GM12891 (cell line): Measurements from ENCODE around the gene VPS18.

ENCODE experiments used
- DNase-seq: peaks from one replicate; pipeline ENCODE4 v3.0.0; 2011; ENCODE audit warnings: low spot score; ENCODE audit not compliant: insufficient read length
- FAIRE-seq: peaks from 2 replicates; lab custom pipeline; 2011; peaks lifted over from hg19 to GRCh38; lab: Jason Lieb, UNC
- PAX5 ChIP-seq: IDR thresholded peaks from 2 replicates; pipeline ENCODE4 v1.6.1; 2011; ENCODE audit warnings: low read length, moderate library complexity, mild to moderate bottlenecking; ENCODE audit not compliant: insufficient read depth, severe bottlenecking
- POLR2A ChIP-seq: IDR thresholded peaks from 2 replicates; pipeline ENCODE4 v1.6.1; 2011; ENCODE audit warnings: low read depth, low read length, control low read depth
- POLR2AphosphoS5 ChIP-seq: IDR thresholded peaks from 2 replicates; pipeline ENCODE4 v1.6.1; 2011; ENCODE audit warnings: low read depth, low read length, control low read depth
- POU2F2 ChIP-seq: IDR thresholded peaks from 2 replicates; pipeline ENCODE4 v1.6.1; 2011; ENCODE audit warnings: low read depth, mild to moderate bottlenecking, control low read depth, low read length, moderate library complexity
- SPI1 ChIP-seq: IDR thresholded peaks from 2 replicates; pipeline ENCODE4 v1.6.1; 2011; ENCODE audit warnings: low read depth, low read length, control low read depth
- TAF1 ChIP-seq: IDR thresholded peaks from 2 replicates; pipeline ENCODE4 v1.6.1; 2011; ENCODE audit warnings: low read depth, low read length, control low read depth

VPS18 gene

GRCh38 chr15:40878785-40879184 is 15.5 kb upstream of the VPS18 start:
- peak; percentile 51 for DNase-seq
- TF ChIP-seq SPI1 (peak; percentile 42; the same call in 1 of the 2 replicates), PAX5 (no peak)
- FAIRE-seq, result peak; percentile 82

- FAIRE-seq (no peak), DNase-seq (no peak)
- TF ChIP-seq POU2F2, result no peak
- no peak for TF ChIP-seq POLR2AphosphoS5
- TF ChIP-seq SPI1, result no peak
- TF ChIP-seq TAF1, result no peak
- TF ChIP-seq POLR2A, result no peak
- TF ChIP-seq PAX5, result no peak
Measured at GRCh38 chr15:40879609-40880008, 14.6 kb upstream of the VPS18 start.

DNA sequence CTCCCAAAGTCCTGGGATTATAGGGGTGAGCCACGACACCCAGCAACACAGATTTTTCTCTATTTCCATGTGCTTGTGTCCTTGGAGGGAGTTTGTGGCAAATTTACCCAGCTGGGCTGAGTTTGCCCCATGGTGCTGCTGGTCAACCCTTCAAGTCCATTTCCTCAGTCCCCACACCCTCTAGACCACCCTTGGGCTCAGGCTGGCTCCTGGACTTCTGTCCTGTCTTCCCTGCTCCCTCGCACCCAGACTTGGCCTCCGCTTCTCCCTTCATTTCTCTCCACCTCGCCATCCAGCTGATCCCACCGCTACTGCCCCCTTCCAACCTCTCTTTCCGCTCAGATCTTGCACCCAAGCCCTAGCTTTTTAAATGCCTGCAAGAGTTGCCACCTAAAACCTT is 12.9 kb upstream of the VPS18 start:
- no peak for TF ChIP-seq TAF1
- TF ChIP-seq PAX5, result no peak
- no peak for TF ChIP-seq SPI1
- TF ChIP-seq POU2F2, result no peak
- no peak for TF ChIP-seq POLR2A
- no peak for TF ChIP-seq POLR2AphosphoS5
- DNase-seq (no peak), FAIRE-seq (no peak)

GRCh38 chr15:40886586-40886985 is 7.7 kb upstream of the VPS18 start:
- FAIRE-seq, result no peak
- TF ChIP-seq POLR2A (no peak), TAF1 (no peak), POU2F2 (no peak), SPI1 (no peak), POLR2AphosphoS5 (no peak)
- DNase-seq, result no peak

DNA sequence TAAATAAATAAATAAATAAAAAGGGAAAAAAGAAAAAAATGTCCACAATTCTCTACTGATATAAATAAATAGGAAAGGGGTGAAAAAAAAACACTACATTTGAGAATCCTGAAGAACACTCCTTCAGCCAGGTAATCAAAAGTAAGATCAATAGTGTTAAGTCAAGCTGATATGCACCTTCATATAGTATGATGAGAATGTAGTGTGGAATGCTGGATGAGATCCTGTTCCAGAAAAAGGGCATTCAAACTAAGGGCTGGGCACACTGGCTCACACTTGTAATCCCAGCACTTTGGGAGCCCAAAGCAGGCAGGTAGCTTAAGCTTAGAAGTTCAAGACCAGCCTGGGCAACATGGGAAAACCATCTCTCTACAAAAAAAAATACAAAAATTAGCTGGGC is 5.1 kb upstream of the VPS18 start:
- TF ChIP-seq PAX5 (no peak), TAF1 (no peak), SPI1 (no peak), POLR2AphosphoS5 (no peak), POLR2A (no peak), POU2F2 (no peak)
- no peak for DNase-seq
- FAIRE-seq, result no peak

- no peak for FAIRE-seq
- DNase-seq, result no peak
- no peak for TF ChIP-seq TAF1
- TF ChIP-seq SPI1, result no peak
- no peak for TF ChIP-seq POLR2A
- TF ChIP-seq PAX5, result no peak
- TF ChIP-seq POLR2AphosphoS5, result no peak
- TF ChIP-seq POU2F2, result no peak
Measured at GRCh38 chr15:40891138-40891537, 3.1 kb upstream of the VPS18 start.

DNA sequence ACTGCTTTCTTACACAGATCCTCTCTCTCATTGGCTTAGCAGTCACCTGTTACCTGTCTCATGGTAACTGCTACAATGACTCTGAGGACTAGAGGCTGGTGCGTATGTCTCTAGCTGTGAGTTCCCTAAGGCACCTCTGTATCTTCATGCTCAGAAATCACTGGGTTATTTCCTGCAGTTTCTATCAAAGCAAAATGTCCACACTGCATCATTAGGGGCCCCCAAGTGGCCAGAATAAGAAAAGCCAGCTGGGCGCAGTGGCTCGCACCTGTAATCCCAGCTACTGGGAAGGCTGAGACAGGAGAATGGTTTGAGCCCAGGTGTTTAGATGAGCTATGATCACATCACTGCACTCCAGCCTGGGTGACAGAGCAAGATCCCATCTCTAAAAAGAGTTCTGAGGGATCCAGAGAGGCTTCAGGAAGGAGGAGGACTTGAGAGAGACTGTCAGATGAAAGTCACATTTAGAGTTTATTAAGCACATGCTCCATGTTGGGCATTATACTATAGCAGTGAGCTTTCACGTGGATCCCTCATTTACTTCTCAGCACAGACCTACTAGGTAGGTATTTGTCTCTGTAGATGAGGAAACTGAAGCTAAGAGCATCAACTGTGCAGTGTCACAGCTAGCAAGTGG is 2.3 kb upstream of the VPS18 start:
- FAIRE-seq (peak; percentile 16), DNase-seq (no peak)
- TF ChIP-seq POLR2AphosphoS5 (no peak), POU2F2 (no peak)

DNA sequence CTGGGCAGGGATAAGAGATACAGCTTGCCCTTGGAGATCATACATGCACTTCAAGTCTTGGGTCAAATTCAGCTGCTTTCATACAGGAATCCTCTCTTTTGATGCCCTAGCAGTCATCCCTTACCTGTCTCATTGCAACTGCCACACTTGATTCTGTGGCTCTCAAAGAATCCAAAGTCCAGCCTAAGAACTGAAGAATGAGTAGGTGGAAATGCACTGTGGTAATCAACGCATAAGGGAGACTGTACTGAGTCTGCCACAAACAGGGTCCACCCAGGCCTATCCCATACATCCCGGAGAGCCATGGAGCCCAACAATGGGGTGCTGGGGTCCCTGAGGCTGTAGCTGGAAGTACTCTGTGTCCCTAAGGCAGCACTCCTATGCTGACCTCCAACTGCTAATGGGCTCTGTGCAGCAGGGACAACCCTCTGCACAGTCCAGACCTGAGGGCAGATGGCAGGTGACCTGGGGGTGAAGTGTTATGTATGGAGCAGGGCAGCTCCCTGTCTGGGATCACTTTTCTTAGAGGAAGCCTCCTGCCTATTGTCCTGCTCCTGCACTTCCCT is 1.7 kb upstream of the VPS18 start:
- DNase-seq (no peak), FAIRE-seq (no peak)
- no peak for TF ChIP-seq POLR2A
- no peak for TF ChIP-seq SPI1
- TF ChIP-seq POU2F2, result no peak
- no peak for TF ChIP-seq POLR2AphosphoS5
- no peak for TF ChIP-seq PAX5
- no peak for TF ChIP-seq TAF1

- TF ChIP-seq POU2F2 (no peak), PAX5 (no peak), POLR2A (no peak), TAF1 (no peak), POLR2AphosphoS5 (no peak), SPI1 (no peak)
- FAIRE-seq (peak; percentile 40), DNase-seq (no peak)
Measured at GRCh38 chr15:40893019-40893670, 1.1 kb upstream of the VPS18 start.
